WERI-Rb-1 (cell line): Measurements from ENCODE around the gene SNAPC4.
A peak's percentile ranks its signal among the peaks of the same experiment; 100 is the strongest.
"Not testable (repeated sequence)": the region's sequence is repeated elsewhere in the genome, so short reads cannot be mapped to it uniquely, and the experiment has no call there.

ENCODE experiments used
- DNase-seq: peaks from one replicate; pipeline ENCODE4 v3.0.0-alpha.2; 2020
- H3K27ac ChIP-seq: fragments of 250-450 bp; sonication (Bioruptor Pico); 2 replicates; pipeline ENCODE4 v1.5.1; 2020; ENCODE audit warnings: mild to moderate bottlenecking, moderate library complexity
- H3K27me3 ChIP-seq: fragments of 250-450 bp; sonication (Bioruptor Pico); 2 replicates; pipeline ENCODE4 v1.5.1; 2021; ENCODE audit warnings: mild to moderate bottlenecking, low read depth, moderate library complexity; ENCODE audit not compliant: insufficient read depth, severe bottlenecking
- H3K36me3 ChIP-seq: fragments of 250-450 bp; sonication (Bioruptor Pico); 2 replicates; pipeline ENCODE4 v1.5.1; 2020; ENCODE audit warnings: mild to moderate bottlenecking, moderate library complexity
- H3K4me3 ChIP-seq: 2 replicates; pipeline ENCODE4 v1.5.1; 2011; ENCODE audit warnings: low read depth, mild to moderate bottlenecking, control low read depth, low read length
- H3K9me3 ChIP-seq: fragments of 250-450 bp; sonication (Bioruptor Pico); 2 replicates; pipeline ENCODE4 v1.5.1; 2021; ENCODE audit warnings: mild to moderate bottlenecking, moderate library complexity; ENCODE audit not compliant: severe bottlenecking
- CTCF ChIP-seq: IDR thresholded peaks from 2 replicates; pipeline ENCODE4 v1.5.1; 2011; ENCODE audit warnings: low read depth, mild to moderate bottlenecking, control low read depth, inconsistent platforms, low read length

SNAPC4 gene

GRCh38 chr9:136430588-136431234 is 30.7 kb upstream of the SNAPC4 start:
- peaks cover 68% of the 10 kb centered on the region for H3K36me3 ChIP-seq
- no peaks in the 10 kb centered on the region for H3K27me3 ChIP-seq
- no peaks in the 10 kb centered on the region for H3K9me3 ChIP-seq
- no peak for DNase-seq
- no peak for TF ChIP-seq CTCF
- H3K27ac ChIP-seq: peak overlapping the region; percentile 94
- peak overlapping the region; percentile 22; the same call in 1 of the 2 replicates for H3K4me3 ChIP-seq

DNA sequence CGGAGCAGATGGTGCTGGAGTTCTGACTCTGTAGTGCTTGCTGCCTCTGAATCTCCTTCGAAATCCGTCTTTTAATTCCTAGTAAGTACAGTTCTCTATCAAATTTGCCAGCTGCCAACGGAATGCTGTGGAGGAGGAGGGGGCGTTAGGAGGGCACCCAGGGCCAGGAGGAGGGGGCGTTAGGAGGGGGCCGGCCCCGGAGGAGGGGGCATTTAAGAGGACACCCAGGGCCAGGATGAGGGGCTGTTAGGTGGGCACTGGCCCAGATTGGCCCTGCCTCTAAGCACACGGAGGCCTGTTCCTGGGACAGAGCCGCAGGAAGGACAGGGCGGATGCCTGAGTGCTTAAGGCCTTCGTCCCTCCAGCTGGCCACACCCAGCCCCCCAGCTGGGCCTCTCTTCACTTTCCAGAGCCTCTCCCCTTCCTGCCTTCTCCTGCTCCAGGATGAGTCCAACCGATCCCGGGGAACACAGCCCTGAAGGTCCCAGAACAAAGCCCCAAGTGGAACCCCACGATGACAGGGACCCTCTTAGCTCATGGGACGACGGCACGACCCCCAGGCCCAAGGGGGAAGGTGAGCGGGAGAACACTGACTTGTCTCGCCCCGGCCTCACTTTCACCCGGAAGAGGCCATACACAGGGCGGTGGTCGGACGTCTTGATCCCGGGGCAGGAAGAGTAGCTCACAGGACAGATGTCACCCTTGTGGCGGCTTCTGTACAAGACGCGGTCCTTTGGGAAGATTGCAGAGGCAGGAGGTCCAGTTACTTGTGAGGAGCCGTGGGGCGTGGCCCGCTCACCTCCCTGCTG is 29.9 kb upstream of the SNAPC4 start:
- no peaks in the 10 kb centered on the region for H3K27me3 ChIP-seq
- peak; percentile 18; the same call in 1 of the 2 replicates for TF ChIP-seq CTCF
- H3K4me3 ChIP-seq: peak overlapping the region; percentile 22
- H3K36me3 ChIP-seq: peaks cover 63% of the 10 kb centered on the region
- H3K9me3 ChIP-seq: no peaks in the 10 kb centered on the region
- H3K27ac ChIP-seq: peak overlapping the region; percentile 94
- DNase-seq: peak; percentile 77

DNA sequence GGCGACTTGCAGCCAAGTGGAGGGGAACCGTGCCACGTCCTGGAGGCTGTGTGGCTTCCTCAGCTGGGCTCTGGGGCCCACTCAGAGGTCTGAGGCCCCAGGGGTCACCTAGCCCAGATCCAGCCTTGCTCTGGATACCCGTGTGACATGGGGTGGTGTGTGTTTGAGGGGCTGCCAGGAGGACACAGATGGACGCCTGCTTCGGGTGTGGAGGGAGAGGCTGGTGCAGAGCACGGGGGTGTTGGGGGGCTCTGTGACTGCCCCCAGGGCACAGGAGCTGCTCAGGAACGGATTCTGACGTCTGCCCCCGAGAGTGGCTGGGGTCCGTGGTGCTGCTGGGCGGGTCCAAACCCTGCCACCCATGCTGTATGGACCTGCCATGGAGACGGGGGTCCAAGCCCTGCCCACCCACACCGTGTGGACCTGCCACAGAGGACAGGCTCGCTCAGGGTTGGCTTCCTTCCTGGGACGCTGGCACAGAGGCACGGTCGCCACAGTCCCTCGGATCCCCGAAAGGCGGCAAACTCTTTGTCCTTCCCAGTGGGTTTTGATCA is 29.2 kb upstream of the SNAPC4 start:
- no peak for TF ChIP-seq CTCF
- DNase-seq: no peak
- H3K9me3 ChIP-seq: no peaks in the 10 kb centered on the region
- H3K4me3 ChIP-seq: no peak overlapping the region
- peak overlapping the region; percentile 94 for H3K27ac ChIP-seq
- no peaks in the 10 kb centered on the region for H3K27me3 ChIP-seq
- H3K36me3 ChIP-seq: peaks cover 64% of the 10 kb centered on the region

- H3K4me3 ChIP-seq: no peak overlapping the region
- peaks cover 69% of the 10 kb centered on the region for H3K36me3 ChIP-seq
- no peaks in the 10 kb centered on the region for H3K27me3 ChIP-seq
- no peak for TF ChIP-seq CTCF
- H3K9me3 ChIP-seq: no peaks in the 10 kb centered on the region
- no peak for DNase-seq
- H3K27ac ChIP-seq: no peak overlapping the region
Observed at GRCh38 chr9:136426787-136427186, 26.8 kb upstream of the SNAPC4 start.

DNA sequence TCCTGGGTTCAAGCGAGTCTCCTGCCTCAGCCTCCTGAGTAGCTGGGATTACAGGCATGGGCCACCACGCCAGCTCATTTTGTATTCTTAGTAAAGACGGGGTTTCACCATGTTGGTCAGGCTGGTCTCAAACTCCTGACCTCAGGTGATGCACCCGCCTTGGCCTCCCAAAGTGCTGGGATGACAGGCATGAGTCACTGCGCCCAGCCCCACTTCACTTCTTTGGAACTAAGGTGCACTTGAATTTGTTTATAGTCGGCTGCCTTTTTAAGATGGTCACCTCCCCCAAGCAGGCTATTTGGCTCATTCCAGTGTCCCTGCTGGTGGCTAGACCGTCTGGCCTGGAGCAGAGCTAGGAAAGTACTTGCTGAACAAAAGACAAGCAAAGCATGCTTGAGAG is 25.4 kb upstream of the SNAPC4 start:
- not testable (repeated sequence) for H3K9me3 ChIP-seq, H3K27me3 ChIP-seq, H3K27ac ChIP-seq, H3K4me3 ChIP-seq, DNase-seq
- peaks cover 76% of the 10 kb centered on the region for H3K36me3 ChIP-seq

DNA sequence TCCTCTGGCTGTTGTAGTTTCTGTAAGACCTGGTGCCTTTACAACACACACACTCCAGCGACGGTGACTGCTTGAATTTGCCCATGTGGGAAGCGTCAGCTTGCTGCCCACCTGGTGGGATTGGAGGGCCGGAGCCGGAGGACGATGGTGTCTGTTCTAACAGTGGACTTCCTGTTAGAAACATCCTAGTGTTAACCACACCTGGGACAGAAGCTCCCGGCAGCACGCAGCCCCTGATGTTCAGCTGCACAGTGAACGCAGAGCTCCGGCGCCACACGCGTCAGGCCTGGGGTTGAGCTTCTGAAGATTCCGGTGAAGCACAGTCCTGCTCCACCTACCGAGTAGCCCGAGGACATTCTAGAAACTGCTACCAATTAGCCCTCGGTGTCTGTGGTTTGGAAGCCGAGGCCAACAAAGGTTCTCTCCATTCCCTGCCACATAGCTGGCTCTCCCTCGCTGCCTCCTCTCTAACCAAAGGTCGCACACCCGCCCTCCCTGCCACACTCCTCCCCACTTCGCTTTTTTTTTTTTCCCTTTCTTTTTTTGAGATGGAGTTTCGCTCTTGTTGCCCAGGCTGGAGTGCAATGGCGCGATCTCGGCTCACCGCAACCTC is 24.9 kb upstream of the SNAPC4 start:
- Histone ChIP-seq H3K4me3 (no peak overlapping the region), H3K27ac (no peak overlapping the region), H3K27me3 (no peaks in the 10 kb centered on the region), H3K9me3 (no peaks in the 10 kb centered on the region), H3K36me3 (peaks cover 75% of the 10 kb centered on the region)
- TF ChIP-seq CTCF: no peak
- DNase-seq: no peak
